Keratinocyte (primary cell): Measurements from ENCODE around the gene C4BPA. TPM values are rescaled to one million over a fixed set of nuclear protein-coding genes. Genes with fewer than 3 reads are reported as not detected.

Source experiments
- DNase-seq: peaks from one replicate; pipeline ENCODE4 v3.0.0-alpha.2; 2011; ENCODE audit warnings: low read depth, missing footprints, low spot score
- FAIRE-seq: peaks from 2 replicates; lab custom pipeline; 2011; peaks lifted over from hg19 to GRCh38; lab: Jason Lieb, UNC
- H2AFZ ChIP-seq: 2 replicates; pipeline ENCODE4 v1.6.0; 2012; ENCODE audit warnings: low read length, control low read depth, inconsistent platforms; ENCODE audit not compliant: control insufficient read depth
- H3K27ac ChIP-seq: 2 replicates; pipeline ENCODE4 v1.5.1; 2011; ENCODE audit warnings: low read length; ENCODE audit not compliant: control insufficient read depth, insufficient read depth
- H3K27me3 ChIP-seq: 3 replicates; pipeline ENCODE4 v1.6.0; 2011; ENCODE audit warnings: low read length; ENCODE audit not compliant: control insufficient read depth, insufficient read depth; ENCODE audit errors: extremely low read depth
- H3K36me3 ChIP-seq, 2 experiments: 2 replicates in 1 of 2; 3 replicates in 1 of 2; pipeline ENCODE4 v1.5.1; 2011; ENCODE audit warnings: low read length in 2 of 2, mild to moderate bottlenecking in 1 of 2; ENCODE audit not compliant: control insufficient read depth in 2 of 2, insufficient read depth in 2 of 2; ENCODE audit errors: extremely low read depth in 1 of 2
- H3K4me1 ChIP-seq: 3 replicates; pipeline ENCODE4 v1.5.1; 2011; ENCODE audit warnings: low read length; ENCODE audit not compliant: control insufficient read depth, insufficient read depth; ENCODE audit errors: extremely low read depth
- H3K4me2 ChIP-seq: 3 replicates; pipeline ENCODE4 v1.6.0; 2011; ENCODE audit warnings: low read depth, low read length; ENCODE audit not compliant: control insufficient read depth, insufficient read depth; ENCODE audit errors: extremely low read depth
- H3K4me3 ChIP-seq, 3 experiments: fragments of 200-600 bp in 1 of 3; sonication (generic) in 1 of 3; 2 replicates in 2 of 3; 3 replicates in 1 of 3; pipeline ENCODE4 v1.5.1; 2011 to 2016; ENCODE audit warnings: low read length in 3 of 3, mild to moderate bottlenecking in 3 of 3, control low read depth in 2 of 3, inconsistent platforms in 1 of 3, low read depth in 1 of 3, mixed read lengths in 1 of 3, mixed run types in 1 of 3, moderate library complexity in 1 of 3; ENCODE audit not compliant: control insufficient read depth in 2 of 3, insufficient read depth in 2 of 3; ENCODE audit errors: extremely low read depth in 1 of 3
- H3K79me2 ChIP-seq: 2 replicates; pipeline ENCODE4 v1.6.0; 2012; ENCODE audit warnings: low read length; ENCODE audit not compliant: control insufficient read depth, insufficient read depth
- H3K9ac ChIP-seq: 3 replicates; pipeline ENCODE4 v1.6.0; 2011; ENCODE audit warnings: low read length; ENCODE audit not compliant: control insufficient read depth, insufficient read depth; ENCODE audit errors: extremely low read depth
- H3K9me1 ChIP-seq: 3 replicates; pipeline ENCODE4 v1.6.0; 2011; ENCODE audit warnings: low read length; ENCODE audit not compliant: control insufficient read depth, insufficient read depth; ENCODE audit errors: extremely low read depth
- H3K9me3 ChIP-seq: 2 replicates; pipeline ENCODE4 v1.5.1; 2012; ENCODE audit warnings: low read depth, low read length; ENCODE audit not compliant: control insufficient read depth
- H4K20me1 ChIP-seq: 3 replicates; pipeline ENCODE4 v1.6.0; 2011; ENCODE audit warnings: low read length; ENCODE audit not compliant: control insufficient read depth, insufficient read depth; ENCODE audit errors: extremely low read depth
- EZH2 ChIP-seq: IDR thresholded peaks from one replicate; pipeline ENCODE4 v1.6.1; 2012; ENCODE audit warnings: inconsistent platforms, mild to moderate bottlenecking, low read length, moderate library complexity
- dilution Hi-C: fragments of 300-500 bp; cut with MboI; formaldehyde crosslinking; loops from one replicate; pipeline ENCODE4 v1.7.0; 2020; ENCODE audit warnings: low sequenced_read_pairs; ENCODE audit not compliant: extremely low pct_ligation_motif_present
- polyA plus RNA-seq, 5 experiments: library from polyadenylated mRNA; depleted of rRNA in 3 of 5; stranded (reverse) in 3 of 5; stranded (forward) in 1 of 5; unstranded in 1 of 5; fragments of >200 nt; gene quantifications; 1 replicate in 1 of 5; 2 replicates in 3 of 5; 3 replicates in 1 of 5; pipeline versions ENCODE4 v1.2.1 to v1.2.3, GENCODE V29; 2011 to 2012; ENCODE audit warnings: missing spikeins in 2 of 5, low read depth in 1 of 5, low replicate concordance in 1 of 5
- TF ChIP-seq, protein P1 (sequence below), 3 experiments: IDR thresholded peaks in 1 of 3; conservative IDR thresholded peaks in 1 of 3; optimal IDR thresholded peaks in 1 of 3; 2 replicates in 2 of 3; 3 replicates in 1 of 3; pipeline versions ENCODE3 to v1.5.1; 2011; ENCODE audit warnings: low read length in 3 of 3, mild to moderate bottlenecking in 3 of 3, moderate library complexity in 2 of 3, control low read depth in 1 of 3, inconsistent platforms in 1 of 3; ENCODE audit not compliant: insufficient read depth in 2 of 3; ENCODE audit errors: extremely low read depth in 1 of 3

The C4BPA gene
- polyA plus RNA-seq, 1 donor (not counting 4 experiments of a cell fraction or from before 2014, with no cell fraction given) = not detected

DNA sequence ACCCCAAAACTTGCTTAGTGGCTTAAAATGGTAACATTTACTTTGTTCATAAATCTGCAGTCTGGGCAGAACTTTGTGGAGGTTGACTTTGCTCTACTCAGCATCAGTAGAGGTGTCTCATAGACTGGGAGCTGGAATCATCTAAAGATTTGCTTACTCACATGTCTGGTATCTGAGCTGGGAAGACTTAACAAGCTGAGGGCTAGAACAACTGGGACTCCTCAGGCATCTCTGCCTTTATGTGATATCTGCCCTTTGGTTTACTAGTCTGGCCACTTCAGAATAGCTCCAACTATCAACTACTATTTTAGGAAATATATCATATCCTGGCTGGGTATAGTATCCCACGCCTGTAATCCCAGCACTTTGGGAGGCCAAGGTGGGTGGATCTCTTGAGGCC lies 82.5 kb downstream of the C4BPA start:
- no peak overlapping the region for H2AFZ ChIP-seq
- no peaks in the 10 kb centered on the region for H3K4me1 ChIP-seq
- FAIRE-seq (no peak), DNase-seq (no peak)
- H3K9ac ChIP-seq = no peak overlapping the region
- no peaks in the 10 kb centered on the region for H3K36me3 ChIP-seq
- H3K4me2 ChIP-seq = no peak overlapping the region
- no peaks in the 10 kb centered on the region for H4K20me1 ChIP-seq
- H3K27ac ChIP-seq = no peak overlapping the region
- H3K9me3 ChIP-seq = no peaks in the 10 kb centered on the region
- dilution Hi-C loops = no loop called here
- no peak for TF ChIP-seq EZH2
- TF ChIP-seq, protein P1, sequence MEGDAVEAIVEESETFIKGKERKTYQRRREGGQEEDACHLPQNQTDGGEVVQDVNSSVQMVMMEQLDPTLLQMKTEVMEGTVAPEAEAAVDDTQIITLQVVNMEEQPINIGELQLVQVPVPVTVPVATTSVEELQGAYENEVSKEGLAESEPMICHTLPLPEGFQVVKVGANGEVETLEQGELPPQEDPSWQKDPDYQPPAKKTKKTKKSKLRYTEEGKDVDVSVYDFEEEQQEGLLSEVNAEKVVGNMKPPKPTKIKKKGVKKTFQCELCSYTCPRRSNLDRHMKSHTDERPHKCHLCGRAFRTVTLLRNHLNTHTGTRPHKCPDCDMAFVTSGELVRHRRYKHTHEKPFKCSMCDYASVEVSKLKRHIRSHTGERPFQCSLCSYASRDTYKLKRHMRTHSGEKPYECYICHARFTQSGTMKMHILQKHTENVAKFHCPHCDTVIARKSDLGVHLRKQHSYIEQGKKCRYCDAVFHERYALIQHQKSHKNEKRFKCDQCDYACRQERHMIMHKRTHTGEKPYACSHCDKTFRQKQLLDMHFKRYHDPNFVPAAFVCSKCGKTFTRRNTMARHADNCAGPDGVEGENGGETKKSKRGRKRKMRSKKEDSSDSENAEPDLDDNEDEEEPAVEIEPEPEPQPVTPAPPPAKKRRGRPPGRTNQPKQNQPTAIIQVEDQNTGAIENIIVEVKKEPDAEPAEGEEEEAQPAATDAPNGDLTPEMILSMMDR (optimal IDR thresholded peaks at IDR 0.05 in 1 of 3, IDR thresholded peaks at IDR 0.05 in 1 of 3, conservative IDR thresholded peaks at IDR 0.05 in 1 of 3; ENCODE audit: extremely low read depth in 1 of 3, insufficient read depth in 2 of 3, low read length in 3 of 3) = no peak
- no peaks in the 10 kb centered on the region for H3K79me2 ChIP-seq
- H3K4me3 ChIP-seq = no peak overlapping the region
- H3K27me3 ChIP-seq = no peaks in the 10 kb centered on the region
- H3K9me1 ChIP-seq = no peaks in the 10 kb centered on the region

GRCh38 chr1:207188901-207189300 lies 84.9 kb downstream of the C4BPA start:
- Histone ChIP-seq H4K20me1 (no peaks in the 10 kb centered on the region), H3K9me3 (no peaks in the 10 kb centered on the region), H2AFZ (no peak overlapping the region), H3K4me2 (no peak overlapping the region), H3K4me1 (no peaks in the 10 kb centered on the region), H3K9ac (no peak overlapping the region), H3K36me3 (no peaks in the 10 kb centered on the region), H3K4me3 (no peak overlapping the region), H3K9me1 (no peaks in the 10 kb centered on the region), H3K79me2 (no peaks in the 10 kb centered on the region), H3K27ac (no peak overlapping the region), H3K27me3 (no peaks in the 10 kb centered on the region)
- FAIRE-seq (no peak), DNase-seq (no peak)
- dilution Hi-C loops = no loop called here
- TF ChIP-seq, protein P1 (optimal IDR thresholded peaks at IDR 0.05 in 1 of 3, IDR thresholded peaks at IDR 0.05 in 1 of 3, conservative IDR thresholded peaks at IDR 0.05 in 1 of 3; ENCODE audit: extremely low read depth in 1 of 3, insufficient read depth in 2 of 3, low read length in 3 of 3) = no peak
- no peak for TF ChIP-seq EZH2
